HUDEP-2 (cell line): ENCODE data around the gene BBS7.

Experiments
- DNase-seq, 76 experiments: peaks; one replicate each; lab custom pipeline; 2025; ENCODE audit not compliant: unreplicated experiment in 76 of 76; lab: John Stamatoyannopoulos, UW

The BBS7 gene

DNA sequence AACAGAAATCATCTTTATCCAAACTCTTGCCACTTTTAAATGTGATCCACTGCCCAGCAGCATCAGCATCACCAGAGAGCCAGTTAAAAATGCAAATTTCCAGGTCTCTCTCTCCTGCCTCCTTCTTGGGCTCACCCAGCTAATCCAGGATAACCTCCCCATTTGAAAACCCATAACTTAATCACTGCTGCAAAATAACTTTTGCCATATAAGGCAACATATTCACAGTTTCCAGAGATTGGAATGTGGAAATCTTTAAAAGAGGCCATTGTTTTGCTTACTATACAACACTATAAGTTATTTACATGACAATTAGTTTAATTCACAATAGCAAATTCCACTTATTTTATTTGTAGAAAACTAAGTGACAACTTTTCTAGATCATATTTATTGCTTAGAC is 74.0 kb downstream of the BBS7 start:
- DNase-seq, result no peak

DNA sequence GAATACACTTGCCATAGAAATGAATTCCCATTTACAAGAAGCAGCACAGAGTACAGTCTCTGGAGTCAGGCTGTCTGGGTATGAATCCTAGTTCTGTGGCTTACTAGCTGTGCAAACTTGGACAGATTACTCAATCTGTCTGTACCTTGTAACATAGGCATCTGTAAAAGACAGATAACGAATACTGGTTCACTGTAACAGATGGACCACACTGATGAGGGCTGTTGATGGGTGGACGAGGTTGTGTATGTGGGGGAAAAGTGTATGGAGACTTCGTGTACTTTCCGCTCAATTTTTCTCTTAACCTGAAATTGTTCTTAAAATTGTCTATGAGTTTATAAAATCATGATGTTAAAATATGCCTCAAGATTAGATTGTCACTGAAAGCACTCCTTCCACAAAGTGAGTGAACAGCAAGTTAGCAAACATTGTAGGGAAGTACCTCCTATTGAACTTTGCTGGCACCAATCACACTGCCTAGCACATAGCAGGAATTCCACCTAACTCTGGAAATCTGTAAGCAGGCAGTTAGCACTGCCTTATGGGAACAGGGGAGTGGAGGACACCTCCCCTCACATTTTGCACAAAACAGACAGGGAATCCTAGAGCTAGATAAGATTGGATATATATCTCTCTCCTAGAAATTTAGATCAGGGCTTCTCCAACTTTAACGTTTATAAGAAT is 75.6 kb downstream of the BBS7 start:
- peak in 72 of 76 experiments; percentile 10 to 95 (median 75) for DNase-seq

DNA sequence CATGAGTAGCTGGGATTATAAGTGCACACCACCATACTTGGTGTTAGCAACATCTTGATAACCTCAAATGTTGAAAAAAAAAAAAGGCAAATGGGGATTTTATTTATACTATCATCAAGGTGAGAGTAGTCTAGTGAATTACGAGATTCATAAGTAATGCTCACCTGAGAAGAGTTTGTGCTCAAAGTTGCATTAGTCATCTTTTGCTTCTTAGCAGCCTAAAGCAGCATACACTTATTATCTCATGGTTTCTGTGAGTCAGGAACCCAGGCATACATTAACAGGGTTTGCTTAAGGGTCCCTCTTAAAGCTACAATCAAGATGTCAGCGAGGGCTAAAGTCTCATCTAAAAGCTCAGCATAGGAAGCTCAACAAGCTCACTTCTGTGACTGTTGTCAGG is 77.3 kb downstream of the BBS7 start:
- no peak for DNase-seq

DNA sequence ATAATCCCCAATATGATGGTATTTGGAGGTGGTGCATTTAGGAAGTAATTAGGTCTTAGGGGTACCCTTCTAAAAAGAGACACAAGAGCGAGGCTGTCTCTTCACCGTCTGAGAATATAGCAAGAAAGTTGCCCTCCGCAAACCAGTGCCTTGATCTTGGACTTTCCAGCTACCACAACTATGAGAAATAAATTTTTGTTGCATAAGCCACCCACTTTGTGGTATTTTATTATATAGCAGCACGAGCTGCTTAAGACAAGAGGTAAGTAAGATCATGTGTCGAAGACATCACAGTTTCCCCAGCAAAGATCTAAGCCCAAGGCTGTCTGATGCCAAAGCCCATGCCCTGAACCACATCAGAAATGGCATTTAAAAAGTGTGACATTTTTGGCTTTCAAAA is 78.8 kb downstream of the BBS7 start:
- no peak for DNase-seq

DNA sequence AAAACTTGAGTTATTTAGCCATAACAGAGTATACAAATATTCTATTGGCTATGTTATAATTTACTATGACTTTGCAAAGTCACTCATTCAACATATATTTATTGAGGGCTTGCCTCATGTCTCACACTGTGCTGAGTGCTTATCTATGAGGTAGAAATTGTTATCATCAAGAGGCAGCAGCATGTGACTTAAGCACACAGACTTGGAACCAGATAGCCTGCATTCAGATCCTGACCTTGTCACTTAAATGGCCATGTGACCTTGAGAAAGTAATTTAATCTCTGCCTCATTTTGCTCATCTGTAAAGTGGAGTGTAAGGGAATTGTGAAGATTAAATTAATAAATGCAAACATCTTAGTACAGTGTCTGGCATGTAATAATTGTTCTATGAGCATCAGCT is 79.3 kb downstream of the BBS7 start:
- peak in 67 of 76 experiments; percentile 3 to 91 (median 63) for DNase-seq

DNA sequence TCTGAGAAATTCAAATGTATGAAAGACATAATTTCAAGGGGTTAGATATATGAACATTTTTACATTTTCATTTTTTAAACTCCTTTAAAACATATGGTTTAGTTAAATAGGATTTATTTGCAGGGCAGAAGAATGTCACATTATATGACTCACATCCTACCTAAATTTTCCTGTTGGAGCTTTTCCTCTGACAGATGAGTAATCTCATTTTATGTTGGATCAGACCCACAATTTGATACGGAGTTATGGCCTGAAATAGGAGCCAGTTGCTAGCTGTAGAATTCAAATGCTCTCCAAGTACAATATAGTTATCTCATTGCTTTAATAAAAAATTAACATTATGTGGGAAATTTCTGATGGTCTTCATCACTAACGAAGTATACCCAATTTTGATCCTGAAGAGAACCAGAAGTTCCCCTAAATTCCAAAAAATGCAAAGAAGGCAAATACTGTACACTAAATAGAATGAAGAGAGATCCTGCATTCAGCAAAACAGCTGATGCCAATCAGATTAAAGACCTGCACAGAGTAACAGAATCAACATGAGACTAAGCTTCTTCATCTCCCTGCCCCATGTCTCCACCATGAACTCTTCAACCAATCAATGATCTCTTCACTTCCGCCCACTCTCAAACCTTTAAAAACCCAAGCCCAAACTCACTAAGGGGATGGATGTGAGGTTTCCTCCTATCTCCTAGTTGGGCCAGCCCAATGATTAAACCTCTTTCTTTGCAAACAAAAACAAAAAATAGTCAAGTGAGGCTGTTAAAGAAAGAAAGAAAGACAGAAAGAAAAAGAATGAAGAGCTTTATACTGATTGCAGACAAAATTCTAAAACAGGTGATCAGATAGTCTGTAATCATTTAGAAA is 80.1 kb downstream of the BBS7 start:
- DNase-seq, result peak in 39 of 76 experiments; percentile 2 to 70 (median 33)

DNA sequence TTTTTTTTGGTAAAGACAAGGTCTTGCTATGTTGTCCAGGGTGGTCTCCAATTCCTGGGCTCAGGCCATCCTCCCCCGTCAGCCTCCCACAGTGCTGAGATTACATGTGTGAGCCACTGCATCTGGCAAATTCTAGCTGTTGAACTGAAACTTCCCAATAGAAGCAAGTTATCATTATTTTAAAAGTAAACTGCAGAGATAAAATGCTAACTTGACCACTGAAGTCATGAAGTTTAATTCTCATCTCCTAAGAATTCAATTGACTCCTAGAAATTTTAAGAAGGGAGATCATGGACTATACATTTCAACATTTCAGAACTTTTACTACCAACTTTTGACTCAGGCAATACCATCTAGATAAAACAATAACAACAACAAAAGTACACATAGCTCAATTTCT is 80.8 kb downstream of the BBS7 start:
- DNase-seq, result no peak

DNA sequence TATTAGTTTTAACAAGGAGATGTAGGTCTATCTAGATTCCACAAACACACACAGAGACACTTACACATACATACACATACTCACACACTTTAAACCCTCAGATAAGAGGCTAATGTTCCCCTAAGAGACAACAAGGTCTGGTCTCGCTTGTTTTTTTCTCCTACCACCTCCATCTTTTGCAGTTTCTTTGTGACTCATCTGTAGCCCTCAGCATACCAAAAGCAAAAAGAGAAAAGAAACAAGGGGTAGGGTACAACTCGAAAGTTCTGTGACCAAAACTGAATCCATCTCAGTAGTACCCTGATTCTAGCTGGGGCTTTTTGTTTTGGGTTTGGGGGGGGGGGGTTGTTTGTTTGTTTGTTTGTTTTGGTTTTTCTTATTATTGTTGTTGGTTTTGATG is 81.4 kb downstream of the BBS7 start:
- no peak for DNase-seq

DNA sequence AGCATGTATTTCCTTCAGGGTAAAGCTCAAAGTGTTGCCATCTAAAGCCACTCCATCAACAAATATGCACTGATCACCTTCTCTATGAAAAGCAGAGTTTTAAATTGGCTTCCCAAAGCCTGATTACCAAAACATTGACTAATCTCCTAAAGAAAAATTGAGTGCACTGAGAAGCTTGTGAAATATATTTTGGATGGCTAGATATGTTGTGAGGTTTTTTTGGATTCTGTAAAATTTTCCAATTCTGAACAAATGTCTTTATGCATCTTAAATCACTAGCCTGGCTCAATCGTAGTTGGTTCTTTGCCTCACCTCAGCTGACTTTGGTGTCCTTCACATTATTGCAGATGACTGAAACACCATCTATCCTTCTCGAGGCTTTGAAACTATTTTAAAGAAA is 84.1 kb downstream of the BBS7 start:
- DNase-seq, result no peak

DNA sequence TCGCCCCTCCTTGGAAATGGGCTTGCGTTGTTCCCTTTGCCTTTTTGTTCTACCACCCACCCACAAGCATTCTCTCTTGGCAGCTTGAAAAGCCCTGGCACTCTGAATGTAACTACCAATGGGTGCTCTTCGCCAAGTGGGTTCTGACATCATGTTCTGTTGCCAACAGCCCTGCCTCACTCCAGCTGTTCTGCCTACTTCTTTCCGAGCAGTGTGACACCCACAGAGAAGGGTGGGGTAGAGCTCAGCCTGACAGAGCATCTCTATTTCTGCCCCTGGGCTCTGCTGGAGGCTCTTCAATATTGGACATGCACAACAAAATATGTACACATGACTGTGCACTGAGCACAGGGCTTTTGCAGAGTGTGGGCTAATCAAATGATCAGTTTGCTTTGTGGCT is 84.8 kb downstream of the BBS7 start:
- peak in 6 of 76 experiments; percentile 4 to 28 (median 8) for DNase-seq

DNA sequence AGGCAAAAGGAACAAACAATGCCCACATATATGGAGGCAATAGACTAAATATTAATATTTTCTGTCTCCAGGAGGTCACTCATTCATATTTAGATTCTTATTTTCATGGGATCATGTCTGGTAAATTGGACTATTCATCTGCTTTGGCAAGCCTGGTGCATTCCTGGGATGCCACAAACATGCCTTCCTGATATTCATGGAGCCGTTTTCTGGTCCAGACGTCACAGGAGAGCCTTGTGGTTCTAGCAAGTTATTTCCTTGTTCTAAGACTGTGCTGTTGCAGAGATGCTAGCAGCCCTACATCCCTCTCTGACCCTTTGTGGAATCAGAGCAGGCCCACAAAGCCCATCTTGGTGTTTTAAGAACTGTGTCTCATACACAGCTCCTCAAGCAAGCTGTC is 85.3 kb downstream of the BBS7 start:
- no peak for DNase-seq

DNA sequence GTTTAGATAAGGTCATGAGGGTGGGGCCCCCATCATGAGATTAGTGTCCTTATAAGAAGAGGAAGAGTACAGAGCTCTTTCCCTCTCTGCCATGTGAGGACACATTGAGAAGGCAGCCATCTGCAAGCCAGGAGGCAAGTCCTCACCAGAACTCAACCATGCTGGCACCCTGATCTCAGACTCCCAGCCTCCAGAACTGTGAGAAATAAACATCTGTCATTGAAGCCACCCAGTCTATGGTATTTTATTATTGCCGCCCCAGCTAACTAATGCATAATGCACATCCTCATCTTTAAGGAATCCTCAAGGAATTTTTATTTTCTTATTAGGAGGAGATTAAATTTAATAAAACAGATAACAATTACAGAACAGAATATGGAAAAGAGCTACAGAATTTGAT is 85.9 kb downstream of the BBS7 start:
- no peak for DNase-seq

DNA sequence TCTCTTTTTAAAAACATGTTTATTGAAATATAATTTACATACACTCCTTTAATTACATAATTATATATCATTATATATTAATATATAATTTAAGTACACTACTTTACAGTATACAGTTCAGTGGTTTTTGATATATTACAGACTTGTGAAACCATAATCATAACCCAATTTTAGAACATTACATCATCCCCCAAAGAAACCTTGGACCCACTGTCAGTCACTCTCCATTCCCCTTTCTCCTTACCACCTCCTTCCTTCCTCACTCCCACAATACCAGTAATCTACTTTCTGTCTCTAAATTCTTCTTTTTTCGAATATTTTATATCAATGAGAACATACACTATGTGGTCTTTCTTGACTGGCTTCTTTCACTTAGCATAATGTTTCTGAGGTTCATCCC is 87.1 kb downstream of the BBS7 start:
- no peak for DNase-seq

DNA sequence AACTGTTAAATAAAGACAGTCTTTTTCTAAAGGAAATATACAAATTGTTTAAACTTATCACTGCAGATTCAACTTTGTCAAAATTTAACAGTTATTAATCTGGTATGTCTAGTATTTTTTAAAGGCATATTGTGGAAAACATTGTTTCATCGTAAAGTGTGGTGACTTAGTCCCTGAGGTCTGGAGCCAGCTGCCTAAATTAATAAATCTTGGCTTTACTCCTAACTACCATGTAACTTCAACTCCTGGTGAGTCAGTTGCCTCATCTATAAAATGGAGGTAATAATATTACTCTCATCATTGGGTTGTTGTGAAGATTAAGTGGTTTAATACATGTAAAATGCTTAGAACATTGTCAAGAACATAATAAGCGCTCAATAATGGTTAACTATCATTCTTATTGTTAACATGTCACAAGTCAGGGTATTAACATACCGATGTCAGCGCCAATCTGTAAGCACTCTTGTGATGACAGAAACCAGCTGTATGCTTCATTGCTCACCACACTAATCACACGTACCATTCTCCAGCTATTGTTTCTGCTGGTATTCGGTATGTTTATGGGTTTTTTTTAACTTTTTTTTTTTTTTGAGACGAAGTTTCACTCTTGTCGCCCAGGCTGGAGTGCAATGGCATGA is 91.2 kb downstream of the BBS7 start:
- no peak for DNase-seq

DNA sequence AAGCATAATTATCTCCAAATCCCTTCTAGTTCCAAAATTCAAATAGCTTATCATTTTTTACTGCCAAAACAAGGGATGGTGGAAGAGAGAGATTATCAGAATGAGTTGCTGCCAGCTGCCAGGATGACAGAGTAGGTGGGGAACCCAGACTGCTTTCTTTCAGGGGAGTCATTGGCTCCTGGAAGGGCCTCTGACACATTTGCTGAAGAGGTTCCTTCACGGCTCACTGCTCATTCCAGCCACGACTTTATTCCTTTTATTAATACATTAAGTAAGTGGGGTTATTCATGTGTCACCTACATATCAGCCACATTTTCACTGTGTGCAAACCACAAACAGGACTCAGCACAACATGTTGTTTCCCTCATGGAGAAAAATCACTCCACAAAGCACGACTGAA is 92.6 kb downstream of the BBS7 start:
- DNase-seq, result peak in 41 of 76 experiments; percentile 1 to 66 (median 19)

DNA sequence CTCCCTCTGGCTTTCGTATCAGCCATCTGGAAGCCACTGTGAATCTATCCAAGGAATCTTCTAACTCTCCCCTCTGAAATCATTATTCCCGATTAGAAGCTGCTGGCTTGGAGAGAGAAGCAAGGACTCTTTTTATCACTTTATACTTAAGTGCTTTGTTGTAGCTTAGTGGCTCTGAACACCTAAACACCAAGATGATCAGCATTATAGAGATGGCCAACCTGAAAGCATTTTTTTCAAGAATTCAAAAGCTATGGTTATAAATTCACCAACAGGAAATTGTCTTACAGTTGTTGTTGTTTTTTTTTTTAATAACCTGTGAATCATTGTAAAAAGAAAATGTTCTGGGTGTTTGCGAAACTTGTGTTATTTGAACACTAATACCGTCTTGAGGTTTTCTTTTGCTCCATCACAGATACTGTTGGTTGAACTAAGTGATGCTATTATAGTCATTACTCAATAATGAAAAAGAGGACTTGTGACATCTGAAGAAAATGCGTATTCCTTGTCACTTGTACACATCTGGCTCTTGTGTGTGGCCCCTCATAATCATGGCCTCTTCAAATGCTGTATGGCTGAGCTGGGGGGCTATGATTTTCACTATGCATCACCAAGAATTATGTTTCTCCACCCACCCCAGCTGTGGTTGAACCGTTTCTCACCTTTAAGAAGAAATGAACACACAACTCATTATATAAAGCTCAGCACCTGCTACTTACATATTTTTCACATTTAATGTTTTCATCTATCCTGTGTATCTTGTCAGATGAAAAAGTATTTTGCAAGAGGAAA is 93.5 kb downstream of the BBS7 start:
- no peak for DNase-seq
